GM18519 (cell line): ENCODE data around the gene MYO15A.

Experiments
- ATAC-seq: cut with Tn5 transposase; IDR thresholded peaks from one replicate; pipeline ENCODE4 v1.9.1; 2021; ENCODE audit warnings: mild to moderate bottlenecking, moderate library complexity; ENCODE audit not compliant: unreplicated experiment, low FRiP score

The MYO15A gene

DNA sequence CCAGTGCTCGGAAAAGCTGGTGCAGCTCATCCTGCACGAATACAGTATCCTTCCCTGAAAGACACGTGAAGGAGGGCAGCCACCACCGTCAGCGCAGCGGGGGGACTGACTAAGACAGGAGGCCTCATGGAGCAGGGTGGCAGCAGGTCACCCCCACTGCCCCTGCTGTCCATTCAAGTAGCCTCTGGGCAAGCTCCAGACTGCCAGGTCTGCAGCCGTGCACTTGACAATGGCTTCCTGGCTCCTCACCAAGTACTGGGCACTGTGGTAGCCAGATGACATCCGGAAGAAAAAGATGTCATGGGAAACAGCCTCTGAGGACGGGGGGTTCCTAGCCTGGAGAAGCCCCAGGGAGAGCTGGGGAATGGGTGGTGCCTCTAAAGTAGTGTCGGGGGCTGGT lies 7.9 kb upstream of the MYO15A start:
- ATAC-seq = no peak

DNA sequence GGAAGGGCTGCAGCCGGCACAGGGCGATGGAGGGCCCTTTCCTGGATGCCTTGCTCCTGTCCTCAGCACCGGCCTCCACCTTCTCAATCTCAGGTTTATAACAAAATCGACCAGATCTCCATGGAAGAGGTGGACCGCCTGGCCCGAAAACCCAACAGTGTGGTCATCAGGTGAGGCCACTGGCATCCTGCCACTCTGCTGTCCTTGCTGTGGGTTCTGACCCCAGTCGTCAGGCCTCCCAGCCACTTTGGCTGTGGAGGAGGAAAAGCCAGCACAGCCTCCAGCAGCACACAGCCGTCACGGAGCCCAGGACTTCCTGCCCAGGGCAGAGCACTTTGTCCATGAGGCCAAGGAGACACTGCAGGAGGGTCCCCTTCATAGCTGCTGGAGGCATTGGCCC lies 6.7 kb upstream of the MYO15A start:
- ATAC-seq = no peak

DNA sequence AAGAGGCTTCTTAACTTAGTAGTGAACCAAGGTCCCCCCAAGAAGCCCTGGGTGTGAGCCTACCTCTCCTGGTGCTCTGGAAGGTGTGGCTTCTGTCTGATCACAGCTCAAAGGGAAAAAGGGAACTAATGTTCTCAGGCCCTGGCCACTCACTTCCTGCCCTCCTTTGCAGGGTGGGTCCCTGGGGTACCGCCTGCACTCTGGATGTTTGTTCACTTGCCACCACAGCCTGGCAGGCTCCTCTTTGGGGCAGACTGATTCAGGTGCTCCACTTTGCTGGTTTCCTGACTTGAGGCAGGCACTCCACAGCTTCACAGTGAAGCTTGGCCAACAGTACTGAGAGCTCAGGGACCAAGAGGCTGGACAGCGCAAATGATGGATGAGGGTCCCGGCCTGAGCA lies 5.9 kb upstream of the MYO15A start:
- no peak for ATAC-seq

DNA sequence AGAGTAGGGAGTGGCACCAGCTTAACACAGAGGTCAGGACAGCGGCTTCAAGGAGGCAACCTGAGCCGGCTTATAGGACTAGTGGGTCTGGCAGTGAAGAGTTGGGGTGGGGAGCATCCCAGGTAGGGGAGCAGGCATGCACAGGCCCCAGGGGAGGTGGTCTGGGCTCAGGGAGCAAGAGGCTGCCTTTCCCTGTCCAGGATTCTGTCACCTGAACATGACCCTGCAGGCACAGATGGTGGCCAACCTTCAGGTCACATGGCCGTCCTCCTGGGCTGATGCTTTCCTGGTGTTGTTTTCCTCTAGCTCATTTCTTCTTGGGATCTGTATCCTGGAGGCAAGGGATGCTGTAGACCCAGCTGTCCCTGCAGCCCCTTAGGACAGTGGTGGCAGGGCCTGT lies 3.5 kb upstream of the MYO15A start:
- ATAC-seq = no peak

DNA sequence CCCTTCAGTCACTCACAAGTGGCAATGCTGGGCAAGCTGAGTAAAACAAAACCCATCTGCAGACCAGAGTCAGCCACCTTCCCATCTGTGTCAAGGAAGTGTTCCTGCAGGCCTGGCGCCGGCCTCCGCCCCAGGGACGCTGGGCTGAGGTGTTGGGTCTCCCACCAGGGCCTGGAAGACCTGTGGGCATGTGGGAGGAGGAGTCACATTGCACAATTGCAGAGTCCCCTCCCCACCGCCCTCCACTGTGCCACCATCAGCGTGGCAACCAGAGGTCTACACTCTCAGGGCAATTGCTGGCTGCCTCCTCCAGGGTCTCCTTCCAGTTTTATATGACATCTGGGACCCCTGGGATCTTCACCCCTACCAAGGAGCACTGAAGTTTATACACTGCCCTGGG lies 3.0 kb upstream of the MYO15A start:
- no peak for ATAC-seq

DNA sequence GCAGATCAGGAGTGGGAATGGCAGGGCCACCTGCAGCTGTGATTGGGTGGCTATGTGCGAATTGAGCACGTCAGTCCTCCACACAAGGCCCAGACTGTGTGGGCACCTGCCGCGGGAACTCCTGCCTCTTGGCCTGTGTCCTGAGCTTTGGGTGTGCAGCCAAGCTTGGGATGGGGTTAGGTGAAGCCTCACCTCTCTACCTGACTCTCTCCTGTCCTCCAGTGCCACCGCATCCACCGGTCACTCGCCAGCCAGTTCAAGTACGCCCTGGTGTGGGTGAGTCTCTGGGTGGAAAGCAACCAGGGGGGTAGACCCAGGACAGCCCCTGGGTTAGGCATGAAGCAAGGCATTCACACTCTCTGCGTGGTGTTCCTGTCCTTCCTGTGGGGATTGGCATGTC lies 2.3 kb upstream of the MYO15A start:
- ATAC-seq = no peak

DNA sequence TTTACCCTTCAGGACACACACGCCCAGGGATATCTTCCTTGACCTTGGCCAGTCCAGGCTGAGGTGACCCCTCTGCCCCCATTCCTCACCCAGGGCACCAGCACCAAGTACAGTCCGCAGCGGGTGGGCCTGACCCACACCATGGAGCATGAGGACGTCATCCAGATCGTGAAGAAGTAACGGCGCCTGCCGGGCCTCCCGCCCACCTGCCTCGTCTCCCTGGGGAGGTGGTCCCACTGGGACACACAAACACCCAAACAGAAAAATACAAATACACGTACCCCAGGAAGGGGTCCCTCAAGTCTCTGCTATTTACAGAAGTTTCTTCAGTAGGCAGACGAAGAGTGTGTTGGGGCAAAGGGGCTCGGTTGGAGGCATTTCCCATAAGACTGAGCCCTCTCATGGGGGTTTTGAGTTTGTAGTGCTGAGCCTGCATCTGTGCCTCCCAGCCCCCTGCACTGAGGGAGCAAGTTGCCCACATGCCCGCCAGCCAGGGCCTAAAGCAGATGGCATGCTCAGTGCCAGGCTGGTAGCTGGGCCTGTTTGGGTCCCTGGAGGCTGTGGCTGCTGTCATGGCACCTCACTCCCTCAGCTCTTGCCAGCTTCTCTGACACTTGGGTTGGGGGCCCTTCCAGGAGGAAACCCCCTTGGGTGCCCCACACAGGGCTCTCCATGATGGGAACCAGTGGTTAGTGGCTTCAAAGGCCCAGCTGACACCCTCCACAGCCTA lies 1.3 kb upstream of the MYO15A start:
- no peak for ATAC-seq

DNA sequence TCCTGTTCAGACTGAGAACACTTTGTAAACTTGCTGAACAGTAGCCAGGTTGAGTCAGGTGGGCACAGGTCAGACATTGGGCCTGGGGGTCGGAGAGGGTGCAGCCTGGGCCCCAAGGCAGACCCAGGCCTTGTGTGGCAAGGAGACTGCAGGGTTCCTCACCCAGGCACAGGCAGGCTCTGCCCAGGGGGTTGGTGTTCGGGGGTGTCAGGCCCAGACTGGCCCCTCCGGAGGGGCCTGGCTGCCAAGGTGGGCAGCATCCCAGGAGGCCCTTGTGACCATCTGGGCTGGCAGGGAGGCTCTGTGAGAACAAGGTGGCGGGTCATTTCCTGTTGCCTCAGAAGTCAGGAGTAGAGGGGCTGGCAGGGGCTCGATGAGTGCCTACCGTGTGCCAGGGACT lies 585 bp upstream of the MYO15A start:
- no peak for ATAC-seq

DNA sequence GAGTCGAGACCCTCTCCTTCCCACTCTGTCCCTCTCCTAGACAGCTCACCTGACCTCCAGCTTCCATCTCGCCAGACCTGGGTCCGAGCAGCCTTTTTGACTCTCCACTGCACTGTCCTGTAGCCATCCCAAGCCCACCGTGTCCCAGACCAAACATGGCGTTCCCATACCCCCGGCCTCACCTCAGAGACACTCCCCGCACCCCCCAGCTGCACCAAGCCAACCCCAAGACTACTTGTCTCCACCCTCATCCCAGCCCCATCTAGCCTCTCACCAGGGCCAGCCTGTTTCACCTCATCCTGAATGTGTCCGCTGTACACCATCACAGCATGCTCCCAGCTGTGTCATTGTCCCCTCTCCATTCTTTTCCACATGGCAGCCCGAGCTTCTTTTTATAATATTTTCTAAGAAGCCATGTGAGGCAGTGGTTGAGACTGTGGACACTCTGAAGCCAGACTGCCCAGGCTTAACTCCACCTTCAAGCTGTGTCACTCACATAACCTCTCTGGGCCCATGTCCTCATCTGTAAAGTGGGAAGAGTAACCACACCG lies 1.5 kb downstream of the MYO15A start:
- ATAC-seq = no peak

DNA sequence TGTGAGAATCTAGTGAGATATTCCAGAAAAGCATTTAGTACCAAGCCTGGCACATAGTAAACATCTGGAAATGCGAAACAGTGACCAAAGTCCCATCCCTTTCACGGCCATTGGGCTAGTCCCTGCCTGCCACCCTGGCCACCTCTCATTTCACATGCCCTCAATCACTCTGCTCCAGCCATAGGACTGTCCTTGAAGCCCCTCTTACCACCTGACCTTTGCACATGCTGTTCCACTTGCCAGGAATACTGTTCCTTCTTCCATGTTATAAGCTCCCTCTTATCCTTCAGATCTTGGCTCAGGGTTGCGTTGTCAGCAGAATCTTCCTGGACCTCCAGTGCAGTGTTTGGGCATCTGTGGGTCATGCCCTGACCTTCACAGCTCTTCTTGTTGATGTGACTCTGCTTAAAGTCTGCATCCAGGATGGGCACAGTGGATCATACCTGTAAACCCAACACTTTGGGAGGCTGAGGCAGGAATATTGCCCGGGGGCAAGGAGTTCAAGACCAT lies 2.1 kb downstream of the MYO15A start:
- no peak for ATAC-seq

DNA sequence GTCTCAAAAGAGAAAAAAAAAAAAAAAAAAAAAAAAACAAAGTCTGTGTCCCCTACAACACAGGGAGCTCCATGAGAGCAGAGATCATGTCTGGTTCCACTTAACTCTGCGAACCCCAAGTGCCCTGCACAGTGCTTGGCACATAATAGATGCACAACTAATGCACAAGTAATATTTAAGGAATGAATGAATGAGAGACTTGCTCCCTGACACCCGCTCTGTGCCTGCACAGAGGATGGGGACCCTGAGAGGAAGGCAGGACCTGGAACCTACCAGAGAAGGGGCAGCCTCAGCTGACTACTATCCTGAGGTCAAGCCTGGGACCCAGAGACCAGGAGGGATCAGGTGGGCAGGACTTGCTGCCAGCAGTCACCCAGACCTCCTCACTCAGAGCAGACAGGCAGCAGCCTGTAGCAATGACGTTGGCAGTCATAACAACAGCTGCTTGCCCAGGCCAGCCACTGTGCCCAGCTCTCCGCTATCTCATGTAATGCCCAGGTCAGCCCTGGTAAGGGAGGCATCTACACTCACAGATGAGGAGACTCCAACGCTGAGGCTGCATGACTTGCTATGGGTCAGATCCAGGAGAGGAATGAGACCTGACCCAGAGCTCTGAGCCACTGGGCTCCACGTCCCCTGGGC lies 2.9 kb downstream of the MYO15A start:
- no peak for ATAC-seq

DNA sequence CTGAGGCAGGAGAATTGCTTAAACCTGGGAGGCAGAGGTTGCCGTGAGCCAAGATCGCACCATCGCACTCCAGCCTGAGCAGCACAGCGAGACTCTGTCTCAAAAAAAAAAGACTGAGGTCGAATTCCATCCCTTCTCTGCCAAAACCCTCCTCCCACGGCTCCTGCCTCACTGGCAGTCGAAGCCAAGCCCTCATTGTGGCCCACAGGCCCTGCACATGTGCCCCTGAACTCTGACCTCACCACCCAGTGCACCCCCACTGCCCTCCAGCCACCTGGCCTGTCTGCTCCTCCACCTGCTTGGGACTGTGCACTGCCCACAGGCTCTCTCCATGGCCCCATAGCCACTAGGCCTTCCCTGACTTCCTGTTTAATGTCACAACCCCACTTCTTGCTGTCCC lies 7.0 kb downstream of the MYO15A start:
- no peak for ATAC-seq

DNA sequence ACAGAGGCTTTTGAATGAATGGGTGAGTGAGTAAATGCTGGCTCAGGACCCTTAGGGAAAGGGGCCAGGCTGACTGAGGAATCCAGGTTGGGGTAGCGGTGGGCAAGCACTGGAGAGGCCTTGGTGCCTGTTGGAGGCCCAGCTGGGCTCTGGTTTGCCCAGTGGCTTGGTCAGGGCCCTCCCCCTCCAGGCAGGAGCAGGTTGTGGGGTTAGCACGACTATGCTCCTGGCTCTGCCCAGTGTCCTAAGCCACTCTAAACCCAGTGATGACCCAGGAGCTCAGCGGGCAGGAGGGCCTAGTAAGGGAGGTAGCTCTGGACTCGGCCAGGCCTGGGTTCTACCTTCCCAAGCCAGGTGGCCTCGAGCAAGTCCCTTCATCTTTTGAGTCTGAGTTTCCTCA lies 7.5 kb downstream of the MYO15A start:
- ATAC-seq = no peak

DNA sequence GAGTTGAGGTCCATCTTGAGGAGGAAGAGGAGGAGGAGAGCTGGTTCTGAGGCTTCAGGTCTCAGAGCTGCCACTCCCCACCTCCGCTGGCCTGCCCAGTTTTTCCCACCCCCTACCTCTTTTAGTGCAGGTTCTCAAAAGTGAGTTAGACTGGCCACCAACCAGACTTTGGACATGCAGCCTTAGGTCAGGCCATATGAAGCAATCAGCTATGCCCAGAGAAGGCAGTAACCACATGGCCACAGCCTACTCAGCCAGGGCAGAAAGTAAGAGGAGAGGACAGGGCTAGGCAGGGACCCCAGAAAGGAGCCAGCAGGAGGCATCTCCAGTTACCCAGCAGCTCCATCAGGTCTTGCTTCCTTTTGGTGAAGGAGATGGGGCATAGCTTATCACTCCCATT lies 9.0 kb downstream of the MYO15A start:
- ATAC-seq = no peak

DNA sequence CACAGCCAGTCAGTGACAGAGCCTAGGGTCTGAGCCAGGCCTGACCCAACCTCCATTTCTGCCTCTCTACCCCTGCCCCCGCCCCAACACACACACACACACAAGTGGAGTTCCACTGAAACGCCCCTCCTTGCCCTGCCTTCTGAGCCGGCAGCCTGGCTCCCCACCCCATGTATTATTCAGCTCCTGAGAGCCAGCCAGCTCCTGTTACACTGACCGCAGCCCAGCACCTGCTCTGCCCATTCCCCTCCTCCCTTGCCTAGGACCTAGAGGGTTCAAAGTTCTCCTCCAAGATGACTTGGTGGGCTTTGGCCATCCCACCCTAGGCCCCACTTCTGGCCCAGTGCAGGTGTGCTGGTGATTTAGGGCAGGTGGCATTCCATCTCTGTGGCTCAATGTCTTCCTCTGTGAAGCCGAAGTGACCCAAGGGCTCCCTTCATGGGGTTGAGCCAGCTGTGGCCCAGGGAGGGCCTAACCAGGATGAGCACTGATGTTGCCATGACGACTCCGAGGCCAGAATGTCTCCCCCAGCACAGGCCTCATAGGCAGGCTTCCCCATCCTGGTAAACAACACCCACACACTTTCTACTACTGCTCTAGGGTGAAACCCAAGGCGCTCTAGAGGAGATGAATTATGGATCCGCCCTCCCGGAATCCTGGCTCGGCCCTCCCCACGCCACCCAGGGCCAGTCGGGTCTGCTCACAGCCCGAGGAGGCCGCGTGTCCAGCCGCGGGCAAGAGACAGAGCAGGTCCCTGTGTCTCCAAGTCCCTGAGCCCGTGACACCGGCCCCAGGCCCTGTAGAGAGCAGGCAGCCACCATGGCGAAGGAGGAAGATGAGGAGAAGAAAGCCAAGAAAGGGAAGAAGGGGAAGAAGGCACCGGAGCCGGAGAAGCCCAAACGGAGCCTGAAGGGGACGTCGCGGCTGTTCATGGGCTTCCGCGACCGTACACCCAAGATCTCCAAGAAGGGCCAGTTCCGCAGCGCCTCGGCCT lies 9.7 kb downstream of the MYO15A start:
- ATAC-seq = no peak

DNA sequence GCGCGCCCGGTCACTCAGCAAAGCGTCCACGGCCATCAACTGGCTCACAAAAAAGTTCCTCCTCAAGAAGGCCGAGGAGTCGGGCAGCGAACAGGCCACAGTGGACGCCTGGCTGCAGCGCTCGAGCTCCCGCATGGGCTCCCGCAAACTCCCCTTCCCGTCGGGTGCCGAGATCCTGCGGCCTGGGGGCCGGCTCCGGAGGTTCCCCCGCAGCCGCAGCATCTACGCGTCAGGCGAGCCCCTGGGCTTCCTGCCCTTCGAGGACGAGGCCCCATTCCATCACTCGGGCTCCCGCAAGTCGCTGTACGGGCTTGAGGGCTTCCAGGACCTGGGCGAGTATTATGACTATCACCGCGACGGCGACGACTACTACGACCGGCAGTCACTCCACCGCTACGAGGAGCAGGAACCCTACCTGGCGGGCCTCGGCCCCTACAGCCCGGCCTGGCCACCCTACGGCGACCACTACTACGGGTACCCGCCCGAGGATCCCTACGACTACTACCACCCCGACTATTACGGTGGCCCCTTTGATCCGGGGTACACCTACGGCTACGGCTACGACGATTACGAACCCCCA lies 10.7 kb downstream of the MYO15A start:
- no peak for ATAC-seq

DNA sequence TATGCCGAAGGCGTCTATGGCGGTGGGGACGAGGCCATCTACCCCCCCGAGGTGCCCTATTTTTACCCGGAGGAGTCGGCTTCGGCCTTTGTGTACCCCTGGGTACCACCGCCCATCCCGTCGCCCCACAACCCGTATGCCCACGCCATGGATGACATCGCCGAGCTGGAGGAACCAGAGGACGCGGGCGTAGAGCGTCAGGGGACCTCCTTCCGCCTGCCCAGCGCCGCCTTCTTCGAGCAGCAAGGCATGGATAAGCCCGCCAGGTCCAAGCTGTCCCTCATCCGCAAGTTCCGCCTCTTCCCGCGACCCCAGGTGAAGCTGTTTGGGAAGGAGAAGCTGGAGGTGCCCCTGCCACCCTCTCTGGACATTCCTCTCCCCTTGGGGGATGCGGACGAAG lies 11.4 kb downstream of the MYO15A start:
- ATAC-seq = no peak

DNA sequence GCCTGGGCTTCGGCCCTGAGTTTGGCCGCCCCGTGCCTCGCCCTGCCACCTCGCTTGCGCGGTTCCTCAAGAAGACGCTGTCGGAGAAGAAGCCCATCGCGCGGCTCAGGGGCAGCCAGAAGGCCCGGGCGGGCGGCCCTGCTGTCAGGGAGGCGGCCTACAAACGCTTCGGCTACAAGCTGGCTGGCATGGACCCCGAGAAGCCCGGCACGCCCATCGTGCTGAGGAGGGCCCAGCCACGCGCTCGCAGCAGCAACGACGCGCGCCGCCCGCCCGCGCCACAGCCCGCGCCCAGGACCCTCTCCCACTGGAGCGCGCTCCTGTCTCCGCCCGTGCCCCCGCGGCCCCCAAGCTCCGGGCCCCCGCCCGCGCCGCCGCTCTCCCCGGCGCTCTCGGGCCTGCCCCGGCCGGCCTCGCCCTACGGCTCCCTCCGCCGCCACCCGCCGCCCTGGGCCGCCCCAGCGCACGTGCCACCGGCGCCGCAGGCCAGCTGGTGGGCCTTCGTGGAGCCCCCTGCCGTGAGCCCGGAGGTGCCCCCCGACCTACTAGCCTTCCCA lies 12.0 kb downstream of the MYO15A start:
- no peak for ATAC-seq

DNA sequence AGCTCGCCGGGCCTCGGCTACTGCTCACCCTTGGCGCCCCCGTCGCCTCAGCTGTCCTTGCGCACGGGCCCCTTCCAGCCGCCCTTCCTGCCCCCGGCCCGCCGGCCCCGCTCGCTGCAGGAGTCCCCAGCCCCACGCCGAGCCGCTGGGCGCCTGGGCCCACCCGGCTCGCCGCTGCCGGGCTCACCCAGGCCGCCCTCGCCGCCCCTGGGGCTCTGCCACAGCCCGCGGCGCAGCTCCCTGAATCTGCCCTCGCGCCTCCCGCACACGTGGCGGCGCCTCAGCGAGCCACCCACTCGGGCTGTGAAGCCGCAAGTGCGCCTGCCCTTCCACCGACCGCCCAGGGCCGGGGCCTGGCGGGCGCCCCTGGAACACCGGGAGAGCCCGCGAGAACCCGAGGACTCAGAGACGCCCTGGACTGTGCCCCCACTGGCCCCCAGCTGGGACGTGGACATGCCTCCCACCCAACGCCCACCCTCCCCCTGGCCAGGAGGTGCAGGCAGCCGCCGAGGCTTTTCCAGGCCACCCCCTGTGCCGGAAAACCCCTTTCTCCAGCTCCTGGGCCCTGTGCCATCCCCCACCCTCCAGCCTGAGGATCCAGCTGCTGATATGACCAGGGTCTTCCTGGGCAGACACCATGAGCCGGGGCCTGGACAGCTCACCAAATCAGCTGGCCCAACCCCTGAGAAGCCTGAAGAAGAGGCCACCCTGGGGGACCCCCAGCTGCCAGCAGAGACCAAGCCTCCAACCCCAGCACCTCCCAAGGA lies 12.8 kb downstream of the MYO15A start:
- ATAC-seq = no peak
